SK-N-SH treated with all-trans-retinoic acid at 6 μM for 48 hours (cell line): ENCODE data around the gene SYNGR3.

Experiments
- ATAC-seq: fragments of 200-7000 bp; cut with Tn5 transposase; 3 replicates; pipeline ENCODE4 v1.9.1; 2020; ENCODE audit warnings: mild to moderate bottlenecking, moderate library complexity
- ARNTL ChIP-seq: fragments of 450-650 bp; formaldehyde crosslinking; IDR thresholded peaks from 2 replicates; pipeline ENCODE4 v1.5.0; 2020; ENCODE audit warnings: low read depth, mild to moderate bottlenecking, moderate library complexity, borderline replicate concordance
- BACH2 ChIP-seq: fragments of 250-450 bp; sonication (Bioruptor Pico); IDR thresholded peaks from 2 replicates; pipeline ENCODE4 v1.9.0; 2021; ENCODE audit warnings: mild to moderate bottlenecking, borderline replicate concordance
- CSDC2 ChIP-seq: fragments of 250-450 bp; sonication (Bioruptor Pico); IDR thresholded peaks from 2 replicates; pipeline ENCODE4 v1.5.0; 2020; ENCODE audit warnings: mild to moderate bottlenecking, moderate library complexity
- CSRNP3 ChIP-seq: fragments of 250-450 bp; sonication (Bioruptor Pico); IDR thresholded peaks from 2 replicates; pipeline ENCODE4 v1.5.1; 2021; ENCODE audit warnings: mild to moderate bottlenecking, moderate library complexity
- ESRRG ChIP-seq: fragments of 250-450 bp; sonication (Bioruptor Pico); IDR thresholded peaks from 2 replicates; pipeline ENCODE4 v1.6.1; 2021; ENCODE audit warnings: mild to moderate bottlenecking
- GLIS3 ChIP-seq: fragments of 250-450 bp; sonication (Bioruptor Pico); IDR thresholded peaks from 2 replicates; pipeline ENCODE4 v1.5.0; 2020; ENCODE audit warnings: mild to moderate bottlenecking, moderate library complexity
- ISL1 ChIP-seq: fragments of 250-450 bp; sonication (Bioruptor Pico); IDR thresholded peaks from 2 replicates; pipeline ENCODE4 v2.1.2; 2022; ENCODE audit warnings: mild to moderate bottlenecking, moderate library complexity
- OSR1 ChIP-seq: fragments of 250-450 bp; sonication (Bioruptor Pico); IDR thresholded peaks from 2 replicates; pipeline ENCODE4 v1.8.0; 2022; ENCODE audit warnings: moderate library complexity, mild to moderate bottlenecking, inconsistent platforms
- PATZ1 ChIP-seq: fragments of 250-450 bp; sonication (Bioruptor Pico); IDR thresholded peaks from 2 replicates; pipeline ENCODE4 v1.8.0; 2020; ENCODE audit warnings: mild to moderate bottlenecking, moderate library complexity, borderline replicate concordance
- POU6F1 ChIP-seq: fragments of 250-450 bp; sonication (Bioruptor Pico); IDR thresholded peaks from 2 replicates; pipeline ENCODE4 v1.8.0; 2021; ENCODE audit warnings: low read depth, mild to moderate bottlenecking, moderate library complexity, borderline replicate concordance
- PPARA ChIP-seq: fragments of 250-450 bp; sonication (Bioruptor Pico); IDR thresholded peaks from 2 replicates; pipeline ENCODE4 v1.5.0; 2020; ENCODE audit warnings: mild to moderate bottlenecking, borderline replicate concordance
- RARB ChIP-seq: fragments of 250-450 bp; sonication (Bioruptor Pico); IDR thresholded peaks from 2 replicates; pipeline ENCODE4 v1.8.0; 2021; ENCODE audit warnings: mild to moderate bottlenecking, moderate library complexity
- TCF4 ChIP-seq: fragments of 250-450 bp; sonication (Bioruptor Pico); IDR thresholded peaks from 2 replicates; pipeline ENCODE4 v1.8.0; 2021; ENCODE audit warnings: mild to moderate bottlenecking, moderate library complexity, borderline replicate concordance
- TOX ChIP-seq: fragments of 250-450 bp; sonication (Bioruptor Pico); IDR thresholded peaks from 2 replicates; pipeline ENCODE4 v1.8.0; 2021; ENCODE audit warnings: mild to moderate bottlenecking, moderate library complexity, borderline replicate concordance
- ZC3H10 ChIP-seq: fragments of 250-450 bp; sonication (Bioruptor Pico); IDR thresholded peaks from 2 replicates; pipeline ENCODE4 v1.5.1; 2021; ENCODE audit warnings: mild to moderate bottlenecking, moderate library complexity
- ZFP3 ChIP-seq: fragments of 250-450 bp; sonication (Bioruptor Pico); IDR thresholded peaks from 2 replicates; pipeline ENCODE4 v1.5.0; 2020; ENCODE audit warnings: mild to moderate bottlenecking, moderate library complexity
- ZFP30 ChIP-seq: fragments of 450-650 bp; formaldehyde crosslinking; IDR thresholded peaks from 2 replicates; pipeline ENCODE4 v1.5.0; 2022; ENCODE audit warnings: mild to moderate bottlenecking, moderate library complexity
- ZNF565 ChIP-seq: fragments of 450-650 bp; formaldehyde crosslinking; conservative IDR thresholded peaks from 2 replicates; pipeline ENCODE4 v1.5.0; 2020; ENCODE audit warnings: low read depth, mild to moderate bottlenecking, moderate library complexity
- ZNF70 ChIP-seq: fragments of 450-650 bp; formaldehyde crosslinking; IDR thresholded peaks from 2 replicates; pipeline ENCODE4 v1.5.0; 2020; ENCODE audit warnings: mild to moderate bottlenecking, moderate library complexity
- ZNF8 ChIP-seq: fragments of 450-650 bp; formaldehyde crosslinking; IDR thresholded peaks from 2 replicates; pipeline ENCODE4 v1.5.0; 2020; ENCODE audit warnings: mild to moderate bottlenecking, moderate library complexity
- TF ChIP-seq, protein P1 (sequence below): fragments of 250-450 bp; sonication (Bioruptor Pico); IDR thresholded peaks from 2 replicates; pipeline ENCODE4 v1.5.1; 2020; ENCODE audit warnings: low read depth, mild to moderate bottlenecking, moderate library complexity

SYNGR3 gene

GRCh38 chr16:1980030-1980769 is 9.6 kb upstream of the SYNGR3 start (continued):
- TF ChIP-seq PATZ1 (no peak), PPARA (CRISPR knock-in tag) (no peak), ARNTL (CRISPR knock-in tag) (no peak)

DNA sequence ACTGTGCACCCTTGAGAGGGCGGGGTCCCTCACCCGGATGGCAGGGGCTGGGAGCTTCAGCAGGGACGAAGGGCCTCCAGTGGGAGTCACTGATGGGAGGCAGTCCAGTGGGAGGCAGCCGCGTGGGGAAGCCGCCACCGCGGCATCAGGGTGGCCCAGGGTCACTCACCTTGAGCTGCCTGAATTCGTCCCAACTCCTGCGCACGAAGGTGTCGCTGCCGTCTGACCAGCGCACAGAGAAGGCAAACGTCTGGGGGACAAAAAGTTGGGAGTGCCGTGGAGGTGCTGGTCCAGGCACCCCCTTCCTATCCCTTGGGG is 9.0 kb upstream of the SYNGR3 start:
- no peak for ATAC-seq
- TF ChIP-seq TCF4 (CRISPR knock-in tag): no peak
- TF ChIP-seq RARB (CRISPR knock-in tag): no peak
- TF ChIP-seq ZNF70 (CRISPR knock-in tag): no peak
- TF ChIP-seq ZC3H10 (CRISPR knock-in tag): no peak
- no peak for TF ChIP-seq CSRNP3 (CRISPR knock-in tag)
- TF ChIP-seq CSDC2 (CRISPR knock-in tag): no peak
- TF ChIP-seq ZFP30 (CRISPR knock-in tag): no peak
- TF ChIP-seq, all 23 proteins: peak for 0

GRCh38 chr16:1981398-1981836 is 8.4 kb upstream of the SYNGR3 start, which contains the start of gene NOXO1:
Gene NOXO1, minus strand, starts transcription at chr16:1981469. Its CDS starts 290 bp downstream, at chr16:1981179.
- ATAC-seq: no peak
- TF ChIP-seq ZFP3 (CRISPR knock-in tag) (no peak), ISL1 (CRISPR knock-in tag) (no peak), ZNF8 (CRISPR knock-in tag) (no peak), RARB (CRISPR knock-in tag) (no peak), CSRNP3 (CRISPR knock-in tag) (no peak), OSR1 (CRISPR knock-in tag) (no peak), GLIS3 (CRISPR knock-in tag) (no peak), ZNF565 (CRISPR knock-in tag) (no peak), ZNF70 (CRISPR knock-in tag) (no peak)
- TF ChIP-seq, protein P1, sequence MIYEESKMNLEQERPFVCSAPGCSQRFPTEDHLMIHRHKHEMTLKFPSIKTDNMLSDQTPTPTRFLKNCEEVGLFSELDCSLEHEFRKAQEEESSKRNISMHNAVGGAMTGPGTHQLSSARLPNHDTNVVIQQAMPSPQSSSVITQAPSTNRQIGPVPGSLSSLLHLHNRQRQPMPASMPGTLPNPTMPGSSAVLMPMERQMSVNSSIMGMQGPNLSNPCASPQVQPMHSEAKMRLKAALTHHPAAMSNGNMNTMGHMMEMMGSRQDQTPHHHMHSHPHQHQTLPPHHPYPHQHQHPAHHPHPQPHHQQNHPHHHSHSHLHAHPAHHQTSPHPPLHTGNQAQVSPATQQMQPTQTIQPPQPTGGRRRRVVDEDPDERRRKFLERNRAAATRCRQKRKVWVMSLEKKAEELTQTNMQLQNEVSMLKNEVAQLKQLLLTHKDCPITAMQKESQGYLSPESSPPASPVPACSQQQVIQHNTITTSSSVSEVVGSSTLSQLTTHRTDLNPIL: no peak

DNA sequence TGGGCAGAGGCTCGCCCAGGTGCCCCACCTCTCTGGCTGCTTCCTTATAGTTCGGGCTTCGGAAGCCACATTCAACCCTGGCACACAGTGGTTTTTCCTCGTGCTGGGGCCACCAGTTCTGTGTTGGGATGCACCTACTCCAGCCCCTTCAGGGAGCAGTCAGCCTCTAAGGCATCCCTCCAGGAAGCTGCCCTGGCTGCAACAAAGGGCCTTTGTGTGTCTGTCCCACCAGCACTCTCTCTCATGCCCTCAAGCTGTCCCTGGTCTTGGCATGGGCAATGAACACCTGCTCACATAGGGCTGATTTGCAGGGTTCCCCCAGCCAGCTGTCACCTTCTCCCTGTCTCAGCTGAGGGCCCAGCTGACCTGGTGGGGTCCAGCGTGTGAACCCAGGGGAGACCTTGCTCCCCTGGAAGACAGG is 7.7 kb upstream of the SYNGR3 start:
- no peak for TF ChIP-seq PPARA (CRISPR knock-in tag)
- no peak for TF ChIP-seq RARB (CRISPR knock-in tag)
- TF ChIP-seq ARNTL (CRISPR knock-in tag): no peak
- TF ChIP-seq ZNF8 (CRISPR knock-in tag): no peak
- TF ChIP-seq POU6F1 (CRISPR knock-in tag): no peak
- no peak for TF ChIP-seq PATZ1
- TF ChIP-seq, protein P1: no peak
- no peak for TF ChIP-seq GLIS3 (CRISPR knock-in tag)
- TF ChIP-seq ESRRG (CRISPR knock-in tag): no peak
- TF ChIP-seq ZFP30 (CRISPR knock-in tag): no peak
- no peak for TF ChIP-seq OSR1 (CRISPR knock-in tag)
- no peak for TF ChIP-seq CSRNP3 (CRISPR knock-in tag)
- TF ChIP-seq TOX (CRISPR knock-in tag): no peak
- no peak for TF ChIP-seq BACH2
- no peak for ATAC-seq
